GM19239 (cell line): Measurements from ENCODE around the gene TREX2.

Experiments used
- DNase-seq: peaks from one replicate; pipeline ENCODE4 v3.0.0; 2011; ENCODE audit warnings: low spot score; ENCODE audit not compliant: insufficient read length
- FAIRE-seq: peaks from 2 replicates; lab custom pipeline; 2011; peaks lifted over from hg19 to GRCh38; lab: Jason Lieb, UNC

TREX2 gene

GRCh38 chrX:153457136-153457825 lies 11.4 kb upstream of the TREX2 start:
- no peak for DNase-seq
- no peak for FAIRE-seq

GRCh38 chrX:153456704-153457103 lies 10.8 kb upstream of the TREX2 start:
- FAIRE-seq: no peak

DNA sequence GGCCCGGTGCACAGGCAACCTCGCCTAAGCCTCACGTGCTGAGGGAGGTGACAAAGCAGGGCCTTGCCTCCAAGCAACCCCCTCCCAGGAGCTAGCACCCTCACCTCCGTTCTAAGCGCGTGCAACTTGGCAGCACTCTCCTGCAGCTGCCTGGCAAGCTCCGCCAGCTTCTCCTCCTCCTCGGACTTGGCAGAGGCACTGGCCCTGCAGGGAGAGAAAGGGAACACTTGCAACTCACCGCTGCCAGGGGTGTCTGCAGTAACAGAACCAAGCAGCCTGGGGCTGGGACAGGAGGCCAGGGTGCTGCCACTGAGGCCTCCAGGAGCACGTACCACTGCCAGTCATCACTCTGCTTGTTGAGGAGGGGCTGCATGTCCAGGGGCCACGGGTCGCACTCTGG lies 10.3 kb upstream of the TREX2 start:
- FAIRE-seq (no peak), DNase-seq (no peak)

More at GRCh38 chrX:153456704-153457103, 10.8 kb upstream of the TREX2 start:
- no peak for DNase-seq

- no peak for FAIRE-seq
- no peak for DNase-seq
These were observed 9.7 kb upstream of the TREX2 start for GRCh38 chrX:153455571-153455970.

DNA sequence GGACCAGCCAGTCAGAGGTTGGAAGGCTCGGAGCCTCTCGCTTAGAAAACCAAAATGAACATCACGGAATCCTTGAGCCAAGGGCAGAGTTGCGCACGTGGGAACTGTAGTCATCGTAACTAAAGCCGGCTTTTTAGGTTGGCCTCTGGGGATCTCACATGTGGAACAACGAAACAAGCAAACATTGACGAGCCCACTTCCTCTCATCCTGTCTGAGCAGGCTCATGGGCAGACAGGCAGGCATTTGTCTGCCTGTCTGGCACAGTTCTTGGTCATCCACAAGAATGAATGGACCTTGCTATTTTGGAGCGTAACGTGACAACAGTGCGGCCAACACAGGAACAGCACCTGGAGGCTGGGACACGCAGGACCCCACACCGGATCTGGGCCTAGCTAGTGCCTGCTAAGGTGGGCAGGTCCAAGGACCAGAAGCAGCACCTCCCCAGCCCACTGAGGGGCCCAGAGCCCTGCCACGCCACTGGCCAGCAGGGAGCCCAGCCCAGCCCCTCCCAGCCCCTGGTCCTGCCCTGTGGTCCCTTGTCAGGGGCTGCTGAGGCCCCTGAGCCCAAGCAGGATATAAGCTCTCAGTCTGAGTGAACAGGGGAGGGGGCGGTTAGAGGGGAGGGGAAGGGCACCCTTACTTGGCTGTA lies 9.2 kb upstream of the TREX2 start:
- DNase-seq (no peak), FAIRE-seq (no peak)

GRCh38 chrX:153450949-153451277 lies 5.1 kb upstream of the TREX2 start:
- FAIRE-seq (no peak), DNase-seq (no peak)

DNA sequence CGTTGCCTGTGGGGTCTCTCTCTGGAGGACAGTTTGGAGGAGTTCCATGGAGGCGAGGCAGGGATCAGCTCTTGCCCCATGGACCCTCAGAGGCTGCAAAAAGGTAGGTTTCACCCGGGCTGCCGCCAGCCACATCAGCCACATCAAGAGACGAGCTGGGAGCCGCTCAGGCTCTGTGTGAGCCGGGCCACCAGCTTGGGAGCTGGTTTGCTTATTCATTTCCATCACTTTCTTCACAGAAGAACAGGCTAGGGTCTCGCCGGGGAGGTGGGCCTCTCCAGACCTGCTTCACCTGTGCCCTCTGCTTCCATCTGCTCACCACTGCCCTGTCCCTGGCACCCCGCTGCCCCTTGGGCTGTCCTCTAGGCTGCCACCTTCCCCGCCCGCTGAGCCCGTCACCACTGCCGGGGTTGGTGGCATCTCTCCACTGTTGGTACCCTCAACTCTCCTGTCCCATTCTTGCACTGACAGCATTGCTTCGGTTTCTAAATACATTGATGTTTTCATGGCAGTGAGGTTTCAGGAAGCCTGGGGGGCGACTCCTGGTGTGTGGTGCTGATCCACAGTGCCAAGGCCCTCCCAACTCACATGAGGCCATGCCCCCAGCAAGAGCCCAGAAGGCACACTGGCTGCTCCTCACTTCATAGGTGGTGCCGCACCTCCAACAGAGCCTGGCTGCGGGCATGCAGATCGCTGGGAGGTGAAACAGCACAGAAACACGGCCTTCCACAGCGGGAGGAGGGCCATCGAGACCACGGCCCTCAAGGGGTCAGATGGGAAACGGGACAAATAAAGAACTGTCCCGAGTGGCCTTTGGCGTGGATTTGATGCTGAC lies 4.5 kb upstream of the TREX2 start:
- FAIRE-seq: no peak
- no peak for DNase-seq

- FAIRE-seq (no peak), DNase-seq (no peak)
These were observed 3.7 kb upstream of the TREX2 start for GRCh38 chrX:153449368-153450113.

DNA sequence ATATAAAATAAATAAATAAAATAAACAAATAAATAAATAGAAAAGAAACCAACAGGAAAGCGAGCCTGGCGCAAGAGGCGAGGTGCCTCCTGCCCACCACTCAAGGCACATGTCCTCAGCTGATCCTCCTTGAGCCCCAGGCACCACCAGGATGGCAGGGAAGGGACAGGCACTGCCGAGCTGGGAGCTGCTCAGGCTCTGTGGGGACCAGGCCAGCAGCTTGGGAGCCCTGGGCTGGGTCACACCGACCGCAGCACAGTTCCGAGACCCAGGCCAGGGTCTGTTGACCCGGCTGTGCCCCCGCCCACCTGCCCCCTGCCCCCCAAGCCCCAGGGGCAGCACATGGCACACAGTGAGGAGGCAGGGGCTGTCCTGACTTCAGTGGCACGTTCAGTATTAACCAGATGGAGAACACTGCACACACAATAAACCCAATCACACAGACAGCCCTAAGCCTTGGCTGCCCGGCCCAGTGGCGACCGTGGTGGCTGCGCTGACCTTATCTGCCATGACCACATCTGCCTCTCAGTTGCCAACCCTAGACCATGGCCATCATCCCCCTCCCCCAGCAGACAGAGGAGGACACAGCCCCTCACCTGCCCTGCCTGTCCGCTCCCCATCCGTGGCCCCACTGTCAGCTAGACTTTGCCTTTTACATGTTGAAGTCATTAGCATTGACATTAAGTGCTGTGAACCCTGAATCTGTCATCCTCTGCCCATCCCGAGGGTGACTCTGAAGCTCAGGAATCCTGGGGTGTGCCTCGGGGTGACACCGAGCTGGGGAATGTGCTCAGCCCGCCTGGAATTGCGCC lies 2.9 kb upstream of the TREX2 start:
- FAIRE-seq (no peak), DNase-seq (no peak)

GRCh38 chrX:153447581-153447960 lies 1.7 kb upstream of the TREX2 start:
- FAIRE-seq (no peak), DNase-seq (no peak)

GRCh38 chrX:153446950-153447580 lies 1.2 kb upstream of the TREX2 start:
- FAIRE-seq (no peak), DNase-seq (no peak)

GRCh38 chrX:153446636-153446936 lies 730 bp upstream of the TREX2 start:
- FAIRE-seq: no peak

DNA sequence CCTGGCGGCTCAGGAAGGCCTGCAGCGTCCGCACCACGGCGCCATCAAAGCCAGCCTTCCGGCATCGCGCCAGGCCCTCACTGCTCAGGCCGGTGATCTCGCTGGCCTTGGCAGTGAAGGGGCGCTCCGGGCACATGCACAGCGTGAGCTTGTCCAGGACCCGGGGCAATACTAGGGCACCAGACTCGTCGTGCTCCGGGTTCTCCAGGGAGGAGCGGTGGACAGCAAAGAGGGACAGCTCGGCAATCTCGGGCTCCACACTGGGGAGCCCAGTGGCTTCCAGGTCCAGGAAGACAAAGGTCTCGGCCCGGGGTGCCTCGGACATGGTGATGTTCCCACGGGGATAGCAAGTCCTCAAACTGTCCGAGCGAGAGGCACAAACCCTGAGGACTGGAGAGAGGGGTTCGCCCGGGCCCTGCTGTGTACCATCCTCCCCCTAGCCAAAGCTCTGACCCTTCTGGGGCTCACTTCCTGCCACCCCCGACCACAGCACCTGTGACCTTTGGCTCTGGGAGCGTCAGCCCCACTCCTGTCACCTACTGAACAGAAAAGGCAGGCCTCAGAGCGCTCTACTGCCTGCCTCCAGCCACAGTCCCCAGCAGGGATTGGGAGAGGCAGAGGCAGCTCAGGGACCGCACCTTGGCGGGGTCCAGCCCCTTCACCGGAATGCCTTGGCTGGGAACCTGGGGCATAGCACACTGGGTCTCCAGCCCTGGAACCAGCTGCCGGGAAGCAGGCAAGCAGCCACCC lies 575 bp downstream of the TREX2 start:
- DNase-seq (no peak), FAIRE-seq (no peak)

More at GRCh38 chrX:153446636-153446936, 730 bp upstream of the TREX2 start:
- no peak for DNase-seq

- DNase-seq (no peak), FAIRE-seq (no peak)
These were observed 1.4 kb downstream of the TREX2 start for GRCh38 chrX:153444333-153445011.

- FAIRE-seq (no peak), DNase-seq (no peak)
These were observed 2.2 kb downstream of the TREX2 start for GRCh38 chrX:153443476-153444332.

GRCh38 chrX:153442463-153442862 lies 3.4 kb downstream of the TREX2 start:
- DNase-seq (no peak), FAIRE-seq (no peak)

GRCh38 chrX:153441981-153442380 lies 3.9 kb downstream of the TREX2 start:
- DNase-seq: no peak
- FAIRE-seq: no peak
